AG04450 (cell line): ENCODE data around the gene CNTNAP2. TPM values are rescaled to one million over a fixed set of nuclear protein-coding genes. Genes with fewer than 3 reads are reported as not detected.

Experiments
- CTCF ChIA-PET: fragments of 300-600, 350-600 bp; formaldehyde crosslinking; extraction: SDS; loops from one replicate; lab custom pipeline; 2022; ENCODE audit warnings: antibody characterized with exemption, inconsistent platforms; lab: Charles Lee
- POLR2A ChIA-PET: fragments of 350-600 bp; formaldehyde crosslinking; extraction: SDS; loops from one replicate; lab custom pipeline; 2021; ENCODE audit warnings: antibody characterized with exemption, inconsistent platforms; lab: Yijun Ruan, JAX
- DNase-seq: peaks from one replicate; pipeline ENCODE4 v3.0.0-alpha.2; 2011; ENCODE audit warnings: low read depth, low spot score
- H3K27ac ChIP-seq: one replicate; pipeline ENCODE4 v1.5.1; 2012; ENCODE audit warnings: low read depth, low read length, control low read depth
- H3K27me3 ChIP-seq: one replicate; pipeline ENCODE4 v1.6.0; 2012; ENCODE audit warnings: low read length; ENCODE audit not compliant: control insufficient read depth, insufficient read depth
- H3K4me3 ChIP-seq: 2 replicates; pipeline ENCODE4 v1.5.1; 2011; ENCODE audit warnings: mild to moderate bottlenecking, low read depth, low read length, control low read depth
- H3K9me3 ChIP-seq: 2 replicates; pipeline ENCODE4 v1.5.1; 2012; ENCODE audit warnings: low read length; ENCODE audit not compliant: control insufficient read depth, insufficient read depth
- CTCF ChIP-seq: IDR thresholded peaks from 2 replicates; pipeline ENCODE4 v1.5.1; 2011; ENCODE audit warnings: low read depth, low read length, control low read depth, inconsistent platforms
- polyA plus RNA-seq: library from polyadenylated mRNA; depleted of rRNA; stranded (reverse); fragments of >200 nt; gene quantifications from 2 replicates; pipeline ENCODE4 v1.2.3, GENCODE V29; 2011

CNTNAP2 gene
- polyA plus RNA-seq, 1 experiment, result not detected

- Histone ChIP-seq H3K4me3 (no peak overlapping the region), H3K9me3 (peaks cover 25% of the 10 kb centered on the region), H3K27ac (no peak overlapping the region), H3K27me3 (no peaks in the 10 kb centered on the region)
- ChIA-PET POLR2A (no interaction called here), CTCF (no interaction called here)
- TF ChIP-seq CTCF, result no peak
- DNase-seq, result no peak
Measured at GRCh38 chr7:148230296-148230695, 2113.7 kb downstream of the CNTNAP2 start.

GRCh38 chr7:148230883-148231282 is 2114.3 kb downstream of the CNTNAP2 start:
- no peak for TF ChIP-seq CTCF
- ChIA-PET CTCF (no interaction called here), POLR2A (no interaction called here)
- no peak for DNase-seq
- H3K9me3 ChIP-seq, result peaks cover 25% of the 10 kb centered on the region
- H3K27me3 ChIP-seq, result no peaks in the 10 kb centered on the region
- no peak overlapping the region for H3K4me3 ChIP-seq
- no peak overlapping the region for H3K27ac ChIP-seq

GRCh38 chr7:148232784-148233183 is 2116.2 kb downstream of the CNTNAP2 start:
- no peak for TF ChIP-seq CTCF
- Histone ChIP-seq H3K9me3 (peaks cover 16% of the 10 kb centered on the region), H3K27me3 (no peaks in the 10 kb centered on the region), H3K4me3 (no peak overlapping the region), H3K27ac (no peak overlapping the region)
- DNase-seq, result no peak
- ChIA-PET POLR2A (no interaction called here), CTCF (no interaction called here)

GRCh38 chr7:148234715-148235114 is 2118.1 kb downstream of the CNTNAP2 start:
- H3K9me3 ChIP-seq, result peaks cover 6% of the 10 kb centered on the region; the same call in 1 of the 2 replicates
- DNase-seq, result no peak
- no peak overlapping the region for H3K4me3 ChIP-seq
- H3K27ac ChIP-seq, result no peak overlapping the region
- ChIA-PET CTCF (interaction anchor here (0.6 kb wide), 1 partner anchor 138 kb away, joined by 3 read pairs; no protein-coding TSS in a partner anchor), POLR2A (no interaction called here)
- no peak for TF ChIP-seq CTCF
- H3K27me3 ChIP-seq, result no peaks in the 10 kb centered on the region

- Histone ChIP-seq H3K9me3 (peaks cover 6% of the 10 kb centered on the region; the same call in 1 of the 2 replicates), H3K27me3 (no peaks in the 10 kb centered on the region), H3K27ac (no peak overlapping the region), H3K4me3 (no peak overlapping the region)
- CTCF ChIA-PET, result no interaction called here
- POLR2A ChIA-PET, result no interaction called here
- TF ChIP-seq CTCF, result no peak
- no peak for DNase-seq
Measured at GRCh38 chr7:148238761-148239325, 2122.2 kb downstream of the CNTNAP2 start.
